DMS53 treated with DMSO at 0.1 percent for 48 hours (cell line): ENCODE data around the gene NANP.
"Not testable (repeated sequence)": the region's sequence is repeated elsewhere in the genome, so short reads cannot be mapped to it uniquely, and the experiment has no call there.

Experiments
- DNase-seq: peaks from one replicate; lab custom pipeline; 2025; ENCODE audit not compliant: unreplicated experiment; lab: John Stamatoyannopoulos, UW

NANP gene

DNA sequence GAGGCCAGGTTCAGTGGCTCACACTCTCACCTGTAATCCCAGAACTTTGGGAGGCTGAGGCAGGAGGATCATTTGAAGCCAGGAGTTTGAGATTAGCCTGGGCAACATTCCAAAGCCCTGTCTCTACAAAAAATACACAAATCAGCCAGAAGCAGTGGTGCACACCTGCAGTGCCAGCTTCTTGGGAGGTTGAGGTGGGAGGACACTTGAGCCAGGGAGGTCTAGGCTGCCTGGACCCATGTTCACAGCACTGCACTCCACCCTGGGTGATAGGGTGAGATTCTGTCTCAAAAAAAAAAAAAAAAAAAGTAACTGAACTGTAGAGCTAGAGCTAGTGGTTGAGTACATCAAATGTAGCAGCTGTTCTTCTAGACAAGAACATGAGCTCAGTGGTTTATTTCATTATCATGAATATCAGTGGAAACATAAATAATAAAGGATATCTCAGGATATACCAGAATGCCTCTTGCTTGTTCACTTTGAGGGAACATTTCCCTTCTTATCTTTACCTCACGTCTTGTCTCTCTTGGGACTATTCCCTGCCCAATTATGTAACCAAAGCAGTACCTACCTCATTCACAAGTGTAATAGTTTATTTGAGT lies 17.6 kb downstream of the NANP start:
- DNase-seq: no peak

DNA sequence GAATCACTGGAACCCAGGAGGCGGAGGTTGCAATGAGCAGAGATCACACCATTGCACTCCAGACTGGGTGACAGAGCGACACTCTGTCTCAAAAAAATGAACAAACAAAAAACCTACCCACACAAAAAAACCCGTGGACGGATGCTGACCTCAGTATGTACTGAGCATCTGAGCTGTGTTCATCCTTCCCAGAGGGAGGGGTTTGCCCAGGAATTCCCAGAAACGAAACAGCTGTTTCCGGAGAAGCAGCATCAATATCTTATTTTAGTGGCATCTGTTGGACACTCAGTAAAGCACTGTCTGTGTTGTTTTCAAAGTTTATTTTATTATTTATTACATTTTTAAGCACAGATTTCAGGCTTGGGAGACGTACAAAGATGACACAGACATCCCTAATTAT lies 18.7 kb downstream of the NANP start:
- DNase-seq: no peak

DNA sequence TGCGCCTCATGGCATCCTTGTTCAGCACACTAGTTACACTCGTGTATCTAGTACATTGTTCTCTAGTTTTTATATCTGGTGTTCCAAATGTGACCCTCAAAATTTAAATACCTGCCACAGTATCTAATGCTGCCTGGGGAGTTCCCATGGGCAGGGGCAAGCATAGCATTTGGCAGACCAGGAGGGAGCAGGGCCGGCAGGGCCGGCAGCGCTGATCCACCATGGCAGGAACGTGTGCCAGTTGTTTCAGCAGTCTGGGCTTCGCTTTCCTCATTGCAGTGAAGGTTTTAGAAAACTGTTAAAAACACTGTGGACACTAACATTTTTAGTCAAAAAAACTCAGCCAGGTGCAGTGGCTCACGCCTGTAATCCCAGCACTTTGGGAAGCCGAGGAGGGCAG lies 19.2 kb downstream of the NANP start:
- no peak for DNase-seq

DNA sequence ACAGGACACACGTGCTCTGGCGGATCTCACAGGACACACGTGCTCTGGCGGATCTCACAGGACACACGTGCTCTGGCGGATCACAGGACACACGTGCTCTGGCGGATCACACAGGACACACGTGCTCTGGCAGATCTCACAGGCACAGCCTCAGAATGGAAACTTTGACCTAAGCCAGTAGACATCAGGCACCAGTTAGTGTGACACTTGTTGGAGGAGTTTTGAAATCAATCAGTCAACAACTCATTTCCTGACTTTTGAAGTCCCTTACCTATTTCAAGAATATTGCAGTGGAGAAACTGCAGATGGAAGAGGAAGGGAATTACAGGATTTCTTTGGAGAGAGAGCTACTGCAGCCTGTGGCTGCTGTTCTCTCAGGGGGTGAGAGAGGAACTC lies 20.9 kb downstream of the NANP start:
- DNase-seq: not testable (repeated sequence)

DNA sequence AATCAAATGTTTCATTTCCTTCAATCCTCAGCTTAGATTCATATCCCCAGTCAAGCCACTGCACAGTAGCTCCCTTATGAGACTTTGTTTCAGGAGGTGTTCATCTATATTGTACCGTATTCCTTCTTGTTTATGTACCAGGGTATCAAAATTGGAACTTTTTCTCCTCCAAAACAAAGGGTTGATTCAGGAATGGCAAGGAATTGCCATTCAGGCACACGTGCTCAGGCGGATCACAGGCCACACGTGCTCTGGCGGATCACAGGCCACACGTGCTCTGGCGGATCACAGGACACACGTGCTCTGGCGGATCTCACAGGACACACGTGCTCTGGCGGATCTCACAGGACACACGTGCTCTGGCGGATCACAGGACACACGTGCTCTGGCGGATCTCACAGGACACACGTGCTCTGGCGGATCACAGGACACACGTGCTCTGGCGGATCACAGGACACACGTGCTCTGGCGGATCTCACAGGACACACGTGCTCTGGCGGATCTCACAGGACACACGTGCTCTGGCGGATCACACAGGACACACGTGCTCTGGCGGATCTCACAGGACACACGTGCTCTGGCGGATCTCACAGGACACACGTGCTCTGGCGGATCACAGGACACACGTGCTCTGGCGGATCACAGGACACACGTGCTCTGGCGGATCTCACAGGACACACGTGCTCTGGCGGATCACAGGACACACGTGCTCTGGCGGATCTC lies 21.5 kb downstream of the NANP start:
- DNase-seq: not testable (repeated sequence)

DNA sequence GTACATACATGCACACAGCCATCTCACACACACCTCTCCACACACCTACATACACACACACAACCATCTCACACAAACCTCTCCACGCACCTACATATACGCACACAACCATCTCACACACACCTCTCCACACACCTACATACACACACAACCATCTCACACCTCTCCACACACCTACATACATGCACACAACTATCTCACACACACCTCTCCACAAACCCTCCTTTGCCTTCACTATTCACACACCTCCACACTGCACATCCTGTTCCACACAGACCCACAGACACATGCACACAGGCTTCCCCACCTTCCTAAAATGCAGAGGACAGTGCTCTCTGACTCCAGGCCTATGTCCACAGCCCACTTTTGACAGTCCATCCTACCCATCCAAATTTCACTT lies 22.2 kb downstream of the NANP start:
- DNase-seq: no peak

DNA sequence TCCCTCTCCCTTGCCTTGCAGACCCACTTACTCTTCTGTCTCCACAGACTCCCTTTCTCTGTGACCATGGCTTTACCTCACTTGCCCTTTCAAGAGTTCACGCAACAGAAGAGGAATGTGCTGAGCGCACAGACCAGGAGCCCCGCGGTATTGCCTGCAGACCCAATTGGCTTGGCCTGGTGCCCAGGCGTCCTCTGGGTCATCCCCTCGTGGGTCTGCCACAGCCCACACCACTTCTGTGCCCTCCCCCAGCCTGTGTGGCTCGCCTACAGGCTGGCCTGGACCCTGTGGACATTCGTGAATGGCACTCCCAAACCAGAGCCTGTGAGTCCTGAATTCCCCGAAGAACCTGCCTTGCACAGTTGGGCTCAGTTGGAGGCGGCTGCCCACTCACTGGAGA lies 23.2 kb downstream of the NANP start:
- DNase-seq: no peak

DNA sequence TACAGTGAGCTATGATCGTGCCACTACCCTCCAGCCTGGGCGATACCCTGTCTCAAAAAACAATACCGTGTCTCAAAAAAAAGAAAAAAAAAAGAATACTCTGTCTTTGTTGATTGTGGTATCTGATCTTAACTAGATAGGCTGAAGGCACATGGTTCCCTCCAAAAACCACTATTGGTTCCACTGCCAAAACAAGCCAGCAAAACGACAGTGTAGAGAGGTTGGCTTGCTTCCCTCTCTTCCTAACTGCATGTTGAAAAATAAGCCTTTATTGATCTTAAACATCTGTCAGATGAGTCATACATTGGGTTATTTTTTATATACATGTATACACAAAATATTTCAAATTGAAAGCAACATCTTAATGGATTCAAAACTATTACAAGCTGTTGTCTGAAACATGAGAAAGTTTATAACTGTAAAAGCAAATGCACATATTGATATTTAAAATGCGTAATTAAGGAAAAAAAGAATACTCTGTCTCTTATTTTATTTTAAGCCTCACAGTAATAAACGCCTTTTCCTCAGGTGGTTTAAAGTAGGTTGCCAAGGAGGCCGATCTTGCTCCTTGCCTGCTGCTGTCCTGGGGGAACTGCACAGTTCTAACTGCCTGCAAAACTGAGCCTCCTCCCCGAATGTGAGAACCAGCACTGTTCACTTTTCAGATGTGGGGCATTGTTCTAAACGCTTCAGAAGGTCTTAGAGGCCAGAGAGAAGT lies 31.5 kb downstream of the NANP start:
- DNase-seq: no peak

DNA sequence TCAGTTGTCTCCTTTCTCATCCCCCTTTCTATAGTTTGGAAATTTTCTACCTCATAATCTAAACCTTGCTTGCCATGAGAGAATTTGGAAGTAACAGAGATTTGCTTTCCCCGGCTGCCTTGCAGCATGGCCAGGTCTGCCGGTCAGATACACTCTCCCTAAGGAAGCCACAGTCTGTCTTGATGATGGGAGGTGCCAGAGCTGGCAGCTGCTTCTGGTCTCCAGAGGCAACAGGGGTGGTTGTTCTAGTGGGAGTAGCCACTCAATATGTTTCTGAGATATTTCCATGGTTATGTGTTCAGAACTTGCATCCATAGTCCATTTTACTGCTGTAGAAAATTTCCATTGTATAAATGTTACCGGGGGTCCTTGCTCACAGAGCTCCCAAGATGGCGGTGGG lies 33.0 kb downstream of the NANP start:
- not testable (repeated sequence) for DNase-seq

DNA sequence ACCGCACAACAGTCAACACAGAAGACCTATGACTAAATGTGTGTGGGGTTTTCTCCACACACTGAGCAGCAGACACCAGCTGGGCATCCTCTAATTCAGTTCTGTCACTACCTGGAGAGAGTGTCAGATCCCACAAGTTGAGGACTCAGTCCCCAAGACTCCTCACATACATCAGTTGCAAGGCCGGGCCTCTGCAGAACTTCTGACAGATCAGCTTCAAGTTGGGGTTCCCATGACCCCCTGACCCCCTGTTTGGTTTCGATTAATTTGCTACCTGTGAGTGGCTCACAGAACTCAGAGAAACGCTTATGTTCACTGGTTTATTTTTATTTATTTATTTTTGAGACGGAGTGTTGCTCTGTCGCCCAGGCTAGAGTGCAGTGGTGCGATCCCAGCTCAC lies 35.3 kb downstream of the NANP start:
- DNase-seq: no peak

DNA sequence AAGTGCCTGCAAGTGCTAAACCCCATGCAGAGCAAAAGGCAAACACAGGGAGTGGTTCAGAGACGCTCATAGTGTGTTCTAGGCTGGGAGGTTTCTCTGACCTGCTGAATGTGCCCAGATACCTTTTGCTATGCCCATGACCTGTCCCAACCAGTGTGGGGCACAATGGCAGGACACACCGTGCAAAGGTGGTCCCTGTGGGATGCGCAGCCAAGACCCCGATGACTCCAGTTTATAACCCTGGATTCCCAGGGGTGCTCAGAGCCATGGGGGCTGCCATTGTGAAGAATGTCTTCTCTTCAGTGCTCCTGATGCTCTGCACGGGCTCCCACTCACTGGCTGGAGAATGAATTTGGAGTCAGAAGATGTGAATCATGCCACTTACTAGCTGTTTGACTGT lies 36.3 kb downstream of the NANP start:
- DNase-seq: no peak

DNA sequence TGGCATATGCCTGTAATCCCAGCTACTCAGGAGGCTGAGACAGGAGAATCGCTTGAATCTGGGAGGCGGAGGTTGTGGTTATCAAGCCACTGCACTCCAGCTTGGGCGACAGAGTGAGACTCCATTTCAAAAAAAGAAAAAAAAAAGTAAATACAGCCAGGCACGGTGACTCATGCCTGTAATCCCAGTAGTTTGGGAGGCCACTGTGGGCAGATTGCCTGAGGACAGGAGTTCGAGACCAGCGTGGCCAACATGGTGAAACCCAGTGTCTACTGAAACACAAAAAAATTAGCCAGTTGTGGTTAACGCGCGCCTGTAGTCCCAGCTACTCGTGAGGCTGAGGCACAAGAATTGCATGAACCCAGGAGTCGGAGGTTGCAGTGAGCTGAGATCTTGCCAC lies 36.9 kb downstream of the NANP start:
- DNase-seq: no peak

DNA sequence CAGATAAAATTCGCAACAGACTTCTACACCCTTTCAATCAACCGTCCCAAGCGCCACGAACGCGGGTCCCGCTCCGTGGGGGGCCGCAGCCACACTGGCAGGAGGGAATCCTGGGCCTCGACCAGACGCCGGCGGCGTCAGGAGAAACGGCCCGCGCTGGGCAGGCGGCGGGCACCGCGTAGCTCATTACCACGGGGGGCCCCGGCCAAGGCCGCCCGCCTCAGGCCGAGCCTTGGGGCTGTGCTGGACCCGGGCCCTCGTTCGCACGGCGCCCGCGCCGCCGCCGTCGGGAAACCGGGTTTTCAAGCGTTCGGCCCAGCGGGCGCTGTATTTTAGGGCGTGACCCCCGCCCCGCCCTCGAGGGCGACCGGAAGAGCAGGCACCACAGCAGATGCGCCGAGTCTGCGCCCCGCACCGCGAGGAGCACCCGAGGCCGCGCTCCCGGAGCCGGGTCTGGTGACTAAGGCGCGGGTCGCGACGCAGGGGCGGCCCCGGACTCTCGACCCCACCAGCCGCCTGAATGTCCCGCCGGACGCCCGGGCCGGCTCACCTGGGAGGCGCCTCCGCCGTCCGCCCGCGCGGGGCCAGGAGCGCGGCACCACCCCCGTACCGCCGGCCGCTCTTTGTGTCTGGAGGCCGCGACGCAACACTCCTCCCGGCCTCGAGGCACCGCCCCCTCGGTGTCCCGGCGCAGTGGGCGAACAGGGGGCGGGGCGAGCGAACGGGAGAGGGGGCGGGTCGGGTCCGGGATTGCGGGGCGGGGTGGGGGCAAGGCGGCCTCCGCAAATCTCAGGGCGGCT lies 38.7 kb downstream of the NANP start, which contains the start of gene NINL:
NINL (minus strand) TSS at position 627 of the 800 bp plus-strand sequence. CDS start 58,944 bp downstream, outside the sequence.
- DNase-seq: peak; percentile 59

DNA sequence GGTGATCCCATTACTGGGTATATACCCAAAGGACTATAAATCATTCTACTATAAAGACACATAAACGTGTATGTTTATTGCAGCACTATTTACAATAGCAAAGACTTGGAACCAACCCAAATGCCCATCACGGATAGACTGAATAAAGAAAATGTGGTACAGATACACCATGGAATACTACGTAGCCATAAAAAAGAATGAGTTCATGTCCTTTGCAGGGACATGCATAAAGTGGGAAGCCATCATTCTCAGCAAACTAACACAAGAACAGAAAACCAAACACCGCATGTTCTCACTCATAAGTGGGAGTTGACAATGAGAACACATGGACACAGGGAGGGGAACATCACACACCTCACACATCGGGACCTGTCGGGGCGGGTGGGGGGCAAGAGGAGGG lies 40.2 kb downstream of the NANP start:
- DNase-seq: not testable (repeated sequence)

DNA sequence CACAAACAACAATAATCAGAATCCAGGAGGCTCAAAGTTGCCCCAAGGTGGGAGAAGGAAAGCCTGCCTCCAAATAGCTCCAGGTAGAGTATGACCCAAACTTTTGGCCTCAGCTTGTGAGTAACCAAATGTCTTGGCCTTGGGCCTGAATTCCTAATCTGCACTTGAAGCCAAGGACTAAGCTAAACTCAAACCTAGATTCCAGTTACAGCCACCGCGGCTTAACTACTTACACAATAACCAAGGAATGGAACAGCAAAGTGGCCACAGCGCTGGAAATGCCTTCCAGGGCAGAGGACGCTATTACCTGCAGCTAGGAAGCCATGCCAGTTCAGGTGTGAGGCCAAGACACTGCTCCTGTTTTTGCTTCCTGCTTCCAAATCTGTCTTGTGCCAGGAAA lies 43.1 kb downstream of the NANP start:
- DNase-seq: no peak

DNA sequence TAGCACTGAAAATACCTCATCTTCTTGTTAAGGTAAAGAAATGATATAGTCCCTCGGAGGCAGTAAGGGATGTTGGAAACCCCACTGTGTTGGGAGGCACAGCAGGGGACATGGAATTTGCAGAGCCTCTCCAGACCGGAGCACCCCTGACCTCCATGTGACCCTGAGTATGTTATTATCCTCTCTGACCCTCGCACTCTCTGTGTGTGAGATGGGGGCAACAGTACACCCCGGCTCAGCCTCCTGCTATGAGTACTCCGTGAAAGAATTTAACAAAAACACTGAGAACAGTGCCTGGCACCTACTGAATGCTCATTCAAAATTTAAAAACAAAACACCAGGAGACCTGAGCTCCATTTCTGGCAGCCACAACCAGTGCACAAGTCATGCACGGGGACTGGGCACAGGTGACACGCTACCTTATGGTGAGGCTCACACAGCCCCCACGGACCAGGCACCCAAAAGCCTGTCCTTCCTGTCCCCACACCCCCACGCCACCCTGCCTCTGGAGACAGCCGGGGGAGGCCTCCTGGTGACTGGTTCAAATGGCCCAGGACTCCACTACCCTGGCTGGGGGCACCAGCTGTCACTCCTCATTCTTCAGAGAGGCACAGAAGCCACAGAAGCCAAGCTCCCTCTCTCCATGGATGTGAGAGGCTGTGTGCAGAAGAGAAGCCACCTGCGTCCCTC lies 44.6 kb downstream of the NANP start:
- DNase-seq: no peak

DNA sequence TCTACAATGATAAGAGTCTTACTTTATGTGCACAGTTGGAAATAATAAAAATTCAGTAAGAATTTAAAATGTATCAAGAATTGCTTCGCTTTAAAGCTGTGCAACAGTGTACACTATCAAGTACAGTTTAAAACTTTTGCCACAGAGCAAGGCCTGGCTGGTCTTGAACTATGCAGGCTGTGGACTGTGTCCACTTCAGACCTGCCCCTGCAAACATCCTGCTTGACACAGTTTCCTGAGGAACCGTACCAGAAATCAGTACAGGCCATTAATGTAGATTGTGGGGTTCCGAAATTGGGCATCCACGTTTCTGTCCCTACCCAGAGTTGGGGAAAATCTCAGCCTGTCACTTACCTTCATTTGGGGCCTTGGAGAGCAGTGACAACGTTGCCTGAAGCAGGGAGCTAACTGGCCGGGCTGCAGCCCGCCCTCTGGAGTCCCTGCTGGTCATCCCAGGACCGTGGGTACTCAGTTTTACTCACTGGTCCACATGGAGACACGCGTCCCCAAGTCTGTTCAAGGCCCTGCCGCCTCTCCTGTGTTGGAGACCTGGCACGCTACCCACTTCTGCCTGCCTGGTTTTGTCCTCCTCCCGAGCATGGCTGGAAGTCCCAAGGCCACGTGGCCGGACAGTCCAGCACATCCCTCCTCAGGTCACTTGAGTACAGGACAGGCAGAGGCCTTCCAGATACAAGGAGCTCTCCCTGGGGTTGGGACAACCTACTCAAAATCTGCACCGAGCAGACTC lies 46.9 kb downstream of the NANP start:
- DNase-seq: no peak

DNA sequence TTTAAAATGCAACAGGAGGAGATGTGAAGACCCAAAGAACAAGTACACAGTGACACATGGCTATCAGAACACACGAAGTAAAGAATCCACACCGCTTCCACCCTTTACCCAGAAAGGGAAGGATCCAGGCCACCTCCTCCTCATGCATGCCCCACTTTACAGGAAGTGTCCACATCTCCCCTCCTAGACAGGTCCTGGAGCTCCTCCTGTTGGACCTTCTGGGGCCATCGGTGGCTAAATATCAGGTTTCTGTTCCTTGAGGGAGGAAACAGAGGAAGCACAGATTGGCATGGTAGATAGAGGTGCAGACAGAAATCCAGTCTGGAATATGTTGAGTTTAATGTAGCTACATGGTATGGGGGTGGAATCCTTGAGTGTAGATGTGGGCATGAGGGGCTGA lies 49.4 kb downstream of the NANP start:
- no peak for DNase-seq

DNA sequence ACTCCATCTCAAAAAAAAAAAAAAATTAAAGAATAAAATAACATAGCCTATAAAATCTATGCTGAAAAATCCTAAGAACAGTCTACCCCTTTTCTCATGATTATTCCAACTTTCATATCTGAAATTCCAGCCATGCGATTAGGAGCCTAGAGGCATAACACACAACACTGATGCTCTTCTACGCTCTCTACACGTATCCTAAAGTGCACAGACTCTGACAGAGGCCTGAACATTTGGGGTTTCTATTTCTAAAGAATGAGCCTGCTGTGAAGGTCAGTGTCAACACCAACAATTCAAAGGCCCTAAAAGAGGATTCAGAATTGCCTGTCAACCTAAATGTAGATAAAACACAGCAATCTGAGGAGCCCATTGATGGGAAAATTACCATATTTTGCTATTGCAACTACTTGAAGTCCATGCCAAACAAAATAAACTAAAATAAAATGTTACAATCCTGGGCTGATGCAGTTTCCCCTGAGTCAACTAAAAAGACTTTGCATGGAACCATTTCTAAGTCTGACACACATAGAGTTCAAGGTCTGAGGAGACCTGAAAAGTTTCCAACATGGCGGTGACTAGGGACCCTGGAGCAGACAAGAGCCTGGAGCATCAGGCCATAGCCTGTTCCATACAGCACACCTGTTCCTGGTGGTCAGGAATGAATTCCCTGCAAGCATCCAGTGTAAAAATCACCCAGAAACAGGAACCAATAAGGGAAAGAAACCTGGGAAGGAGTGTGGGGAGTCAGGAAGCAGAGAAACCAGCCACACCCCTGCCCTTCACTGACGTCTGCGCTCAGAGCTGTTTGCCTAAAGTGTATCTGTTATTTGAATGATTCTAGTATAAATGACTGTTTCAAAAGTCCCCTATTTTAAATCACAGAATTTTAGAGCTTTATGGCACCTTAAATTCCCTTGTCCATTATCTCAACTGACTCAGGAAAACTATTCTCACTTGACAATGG lies 50.2 kb downstream of the NANP start:
- no peak for DNase-seq
